H1 (cell line): ENCODE measurements around the gene ADIPOR2. TPM values are rescaled to one million over a fixed set of nuclear protein-coding genes. Genes with fewer than 3 reads are reported as not detected.

Experiments
- CTCF ChIA-PET: fragments of 300-600 bp; sonication (Branson Sonifier 250); formaldehyde crosslinking; loops from one replicate; lab custom pipeline; 2021; ENCODE audit not compliant: partially characterized antibody; lab: Charles Lee
- POLR2A ChIA-PET: fragments of 300-600 bp; sonication (Branson Sonifier 250); formaldehyde crosslinking; loops from one replicate; lab custom pipeline; 2021; ENCODE audit warnings: inconsistent platforms; ENCODE audit not compliant: partially characterized antibody; lab: Charles Lee
- DNase-seq, 2 experiments: peaks; one replicate each; pipeline versions ENCODE4 v3.0.0 to v3.0.0-alpha.2; 2010 to 2022; ENCODE audit warnings: low spot score in 2 of 2, low read depth in 1 of 2, mixed read lengths in 1 of 2
- FAIRE-seq: peaks from 2 replicates; lab custom pipeline; 2011; peaks lifted over from hg19 to GRCh38; lab: Jason Lieb, UNC
- H2AFZ ChIP-seq: 2 replicates; pipeline ENCODE4 v1.8.1; 2012; ENCODE audit warnings: low read length, inconsistent platforms
- H2AK5ac ChIP-seq: 2 replicates; pipeline ENCODE4 v1.6.1; 2013; ENCODE audit warnings: low read depth, low read length
- H2BK120ac ChIP-seq: replicated peaks from 2 replicates; pipeline ENCODE3; 2013; ENCODE audit warnings: low read depth, low read length, inconsistent platforms
- H2BK12ac ChIP-seq: 2 replicates; pipeline ENCODE4 v1.6.1; 2013; ENCODE audit warnings: low read depth, low read length
- H2BK15ac ChIP-seq: 2 replicates; pipeline ENCODE4 v1.6.1; 2013; ENCODE audit warnings: low read length
- H2BK20ac ChIP-seq: 2 replicates; pipeline ENCODE4 v1.6.1; 2013; ENCODE audit warnings: low read length
- H2BK5ac ChIP-seq: 2 replicates; pipeline ENCODE4 v1.6.1; 2013; ENCODE audit warnings: low read depth, low read length
- H3K14ac ChIP-seq: 2 replicates; pipeline ENCODE4 v1.6.1; 2013; ENCODE audit warnings: inconsistent platforms; ENCODE audit not compliant: insufficient read length
- H3K18ac ChIP-seq: 2 replicates; pipeline ENCODE4 v1.6.1; 2013; ENCODE audit warnings: low read length; ENCODE audit errors: extremely low read depth
- H3K23ac ChIP-seq: 2 replicates; pipeline ENCODE4 v1.6.1; 2013; ENCODE audit warnings: inconsistent platforms; ENCODE audit not compliant: insufficient read length
- H3K23me2 ChIP-seq: 2 replicates; pipeline ENCODE4 v1.6.1; 2013; ENCODE audit warnings: low read depth, low read length
- H3K27ac ChIP-seq: 2 replicates; pipeline ENCODE4 v1.6.1; 2011; ENCODE audit warnings: low read depth, low read length, inconsistent platforms
- H3K27me3 ChIP-seq, 4 experiments: replicated peaks in 1 of 4; 1 replicate in 1 of 4; 2 replicates in 3 of 4; pipeline versions ENCODE4 v1.6.1 to v1.8.1; 2011 to 2013; ENCODE audit warnings: low read length in 3 of 4, mild to moderate bottlenecking in 3 of 4, inconsistent platforms in 2 of 4, mixed read lengths in 2 of 4, moderate library complexity in 1 of 4; ENCODE audit not compliant: control insufficient read depth in 3 of 4, insufficient read depth in 3 of 4; ENCODE audit errors: extremely low read depth in 1 of 4
- H3K36me3 ChIP-seq, 4 experiments: 2 replicates each; pipeline versions ENCODE4 v1.6.1 to v1.8.1; 2011 to 2013; ENCODE audit warnings: mild to moderate bottlenecking in 4 of 4, low read length in 3 of 4, moderate library complexity in 2 of 4, control low read depth in 1 of 4, inconsistent platforms in 1 of 4; ENCODE audit not compliant: insufficient read depth in 4 of 4, control insufficient read depth in 2 of 4
- H3K4ac ChIP-seq: replicated peaks from 2 replicates; pipeline ENCODE3; 2013; ENCODE audit warnings: low read length, low read depth, mixed read lengths, inconsistent platforms; ENCODE audit not compliant: insufficient read length
- H3K4me1 ChIP-seq, 4 experiments: replicated peaks in 1 of 4; 1 replicate in 1 of 4; 2 replicates in 3 of 4; pipeline versions ENCODE4 v1.6.1 to v1.8.1; 2011 to 2013; ENCODE audit warnings: low read length in 3 of 4, inconsistent platforms in 2 of 4, mixed read lengths in 1 of 4; ENCODE audit not compliant: insufficient read depth in 4 of 4, control insufficient read depth in 3 of 4
- H3K4me2 ChIP-seq, 2 experiments: 2 replicates each; pipeline versions ENCODE4 v1.6.1 to v1.8.1; 2011 to 2013; ENCODE audit warnings: low read depth in 2 of 2, low read length in 2 of 2, control low read depth in 1 of 2, inconsistent platforms in 1 of 2, mild to moderate bottlenecking in 1 of 2; ENCODE audit not compliant: insufficient read depth in 1 of 2
- H3K4me3 ChIP-seq, 4 experiments: fragments of 200-600, 300-600 bp in 1 of 4; sonication (generic), shearing (Covaris generic), sonication (Bioruptor Twin) in 1 of 4; 2 replicates each; pipeline versions ENCODE4 v1.5.1 to v1.8.1; 2011 to 2016; ENCODE audit warnings: low read length in 4 of 4, low read depth in 3 of 4, control low read depth in 2 of 4, inconsistent platforms in 2 of 4, mild to moderate bottlenecking in 2 of 4, mixed read lengths in 1 of 4, moderate library complexity in 1 of 4; ENCODE audit not compliant: insufficient read depth in 2 of 4; ENCODE audit errors: extremely low read depth in 1 of 4
- H3K56ac ChIP-seq: replicated peaks from 2 replicates; pipeline ENCODE3; 2013; ENCODE audit warnings: low read depth, mild to moderate bottlenecking, mixed read lengths, low read length, inconsistent platforms; ENCODE audit not compliant: insufficient read length
- H3K79me1 ChIP-seq: 2 replicates; pipeline ENCODE4 v1.6.1; 2013; ENCODE audit warnings: low read depth, low read length, control low read depth
- H3K79me2 ChIP-seq, 2 experiments: 2 replicates each; pipeline versions ENCODE4 v1.6.1 to v1.8.1; 2012 to 2013; ENCODE audit warnings: low read length in 2 of 2, mild to moderate bottlenecking in 2 of 2, inconsistent platforms in 1 of 2; ENCODE audit not compliant: insufficient read depth in 2 of 2, control insufficient read depth in 1 of 2
- H3K9ac ChIP-seq, 4 experiments: replicated peaks in 1 of 4; 1 replicate in 1 of 4; 2 replicates in 3 of 4; pipeline versions ENCODE4 v1.6.1 to v1.8.1; 2011 to 2013; ENCODE audit warnings: low read depth in 3 of 4, low read length in 3 of 4, control low read depth in 2 of 4, mild to moderate bottlenecking in 2 of 4, moderate library complexity in 2 of 4, inconsistent platforms in 1 of 4; ENCODE audit errors: extremely low read depth in 1 of 4
- H3K9me3 ChIP-seq, 2 experiments: 2 replicates each; pipeline versions ENCODE4 v1.6.1 to v1.8.1; 2012 to 2013; ENCODE audit warnings: mild to moderate bottlenecking in 2 of 2, moderate library complexity in 2 of 2, control low read depth in 1 of 2, inconsistent platforms in 1 of 2, low read depth in 1 of 2, low read length in 1 of 2, mixed read lengths in 1 of 2; ENCODE audit not compliant: insufficient read depth in 2 of 2
- H4K20me1 ChIP-seq, 2 experiments: replicated peaks in 1 of 2; 2 replicates each; pipeline versions ENCODE3 to v1.8.1; 2011 to 2013; ENCODE audit warnings: inconsistent platforms in 2 of 2, low read length in 2 of 2, mild to moderate bottlenecking in 1 of 2; ENCODE audit not compliant: insufficient read depth in 2 of 2, control insufficient read depth in 1 of 2
- H4K5ac ChIP-seq: 2 replicates; pipeline ENCODE4 v1.6.1; 2013; ENCODE audit warnings: low read length, low read depth, mixed read lengths, inconsistent platforms; ENCODE audit not compliant: insufficient read length
- H4K8ac ChIP-seq: 2 replicates; pipeline ENCODE4 v1.8.0; 2013; ENCODE audit warnings: mild to moderate bottlenecking, moderate library complexity, low read length, inconsistent platforms; ENCODE audit not compliant: insufficient read depth; ENCODE audit errors: extremely low read depth
- H4K91ac ChIP-seq: replicated peaks from 2 replicates; pipeline ENCODE3; 2013; ENCODE audit warnings: low read length, mixed read lengths, inconsistent platforms; ENCODE audit not compliant: insufficient read length
- SIRT6 ChIP-seq: IDR thresholded peaks from one replicate; pipeline ENCODE4 v1.7.1; 2012; ENCODE audit warnings: low read length, inconsistent platforms
- SRF ChIP-seq: IDR thresholded peaks from 2 replicates; pipeline ENCODE4 v1.6.1; 2011; ENCODE audit warnings: mild to moderate bottlenecking, low read depth, low read length, moderate library complexity
- WGBS, 2 experiments: shearing (Covaris generic) in 1 of 2; methylation state at CpG; one replicate each; pipeline versions ENCODE4 v1.1.6 to v1.1.7; 2013 to 2015; ENCODE audit warnings: low lambda C conversion rate in 2 of 2, mixed read lengths in 2 of 2, inconsistent platforms in 1 of 2, low coverage in 1 of 2, missing lambda C conversion rate in 1 of 2; ENCODE audit not compliant: insufficient replicate concordance in 2 of 2, insufficient coverage in 1 of 2, insufficient read length in 1 of 2; ENCODE audit errors: extremely low coverage in 1 of 2, missing lambda C conversion rate in 1 of 2; 5-methylcytosine and 5-hydroxymethylcytosine counted together
- polyA plus RNA-seq, 7 experiments: library from polyadenylated mRNA; depleted of rRNA in 3 of 7; stranded (reverse) in 5 of 7; unstranded in 2 of 7; fragments of >200 nt in 5 of 7; fragments of 200-250 nt in 2 of 7; gene quantifications; 1 replicate in 5 of 7; 2 replicates in 1 of 7; 4 replicates in 1 of 7; pipeline versions ENCODE4 v1.2.1 to v1.2.3, GENCODE V29; 2011 to 2013; ENCODE audit warnings: missing spikeins in 2 of 7, mixed read lengths in 2 of 7
- total RNA-seq: library from RNA; stranded (reverse); fragmentation: NEBNext Ultra II Directional; extraction: Animal tissue kit (Norgen Biotek cat#: 25700); gene quantifications from 2 replicates; pipeline ENCODE4 v1.2.1, GENCODE V29; 2021

The ADIPOR2 gene
- total and polyA plus RNA-seq, 2 of the 8 experiments (the other 6 are each of a cell fraction or from before 2014, with no cell fraction given), result 17.5 to 50.8 TPM

DNA sequence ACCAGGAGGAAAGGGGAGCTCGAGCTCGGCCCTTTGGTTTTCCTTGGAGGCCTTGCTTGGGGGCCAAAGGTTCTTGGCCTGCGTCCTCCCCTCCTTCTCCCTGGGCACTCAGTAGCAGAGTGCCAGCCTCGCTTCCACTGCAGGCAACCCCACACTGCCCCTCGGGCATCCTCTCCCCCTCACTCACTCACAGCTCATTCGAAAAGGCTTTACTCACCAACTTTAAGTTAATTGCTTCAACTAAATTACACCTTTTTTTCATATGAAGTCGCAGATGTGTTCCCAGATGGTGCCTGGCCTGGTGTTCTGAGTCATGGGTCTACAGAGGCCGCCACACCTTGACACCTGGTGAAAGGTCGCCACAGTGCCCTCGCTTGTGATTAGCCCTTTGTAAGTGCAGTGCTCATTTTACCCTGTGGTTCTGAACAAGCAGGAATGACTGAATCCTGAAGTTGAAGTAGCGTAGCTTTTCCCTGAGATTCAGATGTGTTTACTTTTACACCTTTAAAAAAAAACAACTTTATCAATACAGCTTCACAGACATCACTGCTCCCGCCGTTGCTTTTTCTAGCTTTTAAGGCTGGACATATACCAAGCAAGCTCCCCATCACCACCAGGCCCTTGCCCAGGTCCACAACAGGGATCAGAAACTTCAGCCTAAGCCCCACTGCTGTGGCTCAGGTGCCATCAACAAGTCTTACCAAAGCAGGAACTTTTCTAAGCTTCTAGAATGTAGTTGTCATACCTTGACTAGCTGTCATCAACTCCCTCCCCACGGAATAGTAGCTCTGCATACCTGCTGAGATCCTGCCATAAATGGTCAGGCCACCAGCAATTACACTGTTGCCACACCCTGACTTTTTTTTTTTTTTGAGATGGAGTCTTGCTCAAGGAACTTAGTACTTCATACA is 20.3 kb upstream of the ADIPOR2 start:
- H2BK120ac ChIP-seq, result no peak overlapping the region
- DNase-seq, result peak in 1 of 2 experiments; percentile 40

More for the DNA sequence above, 20.3 kb upstream of the ADIPOR2 start:
- no peaks in the 10 kb centered on the region for H3K4me1 ChIP-seq
- no peak overlapping the region for H3K4me2 ChIP-seq
- ChIA-PET CTCF (interaction anchor here (0.8 to 2.9 kb wide), 7 partner anchors 11 to 270 kb away, joined by 3 to 15 read pairs (median 6); no protein-coding TSS in a partner anchor), POLR2A (interaction anchor here (0.9 to 2.0 kb wide), 4 partner anchors 10 to 111 kb away, joined by 3 to 8 read pairs (median 4); partner anchors contain the start of gene ADIPOR2)
- no peak overlapping the region for H2AK5ac ChIP-seq
- no peaks in the 10 kb centered on the region for H4K20me1 ChIP-seq
- H3K56ac ChIP-seq, result no peak overlapping the region
- H4K5ac ChIP-seq, result no peak overlapping the region
- no peak overlapping the region for H2BK5ac ChIP-seq
- H3K27ac ChIP-seq, result no peak overlapping the region
- H3K9ac ChIP-seq, result no peak overlapping the region
- WGBS, 2 experiments, result 82% methylated on average over 14 of the region's 14 CpGs; no CpG with 5 or more reads in 1 of the 2 experiments
- H2AFZ ChIP-seq, result no peak overlapping the region
- H2BK15ac ChIP-seq, result no peak overlapping the region
- TF ChIP-seq SRF (peak; percentile 29; the same call in 1 of the 2 replicates), SIRT6 (no peak)
- no peak overlapping the region for H4K8ac ChIP-seq
- no peak overlapping the region for H2BK12ac ChIP-seq
- no peak overlapping the region for H3K14ac ChIP-seq
- H3K79me2 ChIP-seq, result no peaks in the 10 kb centered on the region
- no peak overlapping the region for H3K4me3 ChIP-seq
- H2BK20ac ChIP-seq, result no peak overlapping the region
- no peaks in the 10 kb centered on the region for H3K23me2 ChIP-seq
- H3K27me3 ChIP-seq, result no peaks in the 10 kb centered on the region; a peak in 2 of 7 replicates
- no peaks in the 10 kb centered on the region for H3K9me3 ChIP-seq
- no peak overlapping the region for H4K91ac ChIP-seq
- no peaks in the 10 kb centered on the region for H3K79me1 ChIP-seq
- no peaks in the 10 kb centered on the region for H3K36me3 ChIP-seq
- FAIRE-seq, result no peak
- no peak overlapping the region for H3K23ac ChIP-seq
- H3K18ac ChIP-seq, result no peak overlapping the region
- no peak overlapping the region for H3K4ac ChIP-seq
